CD4-positive, alpha-beta T cell treated with Interleukin-6 at 100 ng/mL for 8 hours (primary cell): ENCODE results near the gene SPTSSB.

Experiments
- DNase-seq: peaks from one replicate; pipeline ENCODE4 v3.0.0-alpha.2; 2020; ENCODE audit warnings: mixed read lengths, low spot score

The SPTSSB gene

GRCh38 chr3:161390200-161390599 is 18.9 kb upstream of the SPTSSB start:
- DNase-seq, result no peak

- DNase-seq, result no peak
Observed at GRCh38 chr3:161389445-161390035, 18.2 kb upstream of the SPTSSB start.

GRCh38 chr3:161388855-161389254 is 17.5 kb upstream of the SPTSSB start:
- DNase-seq, result no peak

DNA sequence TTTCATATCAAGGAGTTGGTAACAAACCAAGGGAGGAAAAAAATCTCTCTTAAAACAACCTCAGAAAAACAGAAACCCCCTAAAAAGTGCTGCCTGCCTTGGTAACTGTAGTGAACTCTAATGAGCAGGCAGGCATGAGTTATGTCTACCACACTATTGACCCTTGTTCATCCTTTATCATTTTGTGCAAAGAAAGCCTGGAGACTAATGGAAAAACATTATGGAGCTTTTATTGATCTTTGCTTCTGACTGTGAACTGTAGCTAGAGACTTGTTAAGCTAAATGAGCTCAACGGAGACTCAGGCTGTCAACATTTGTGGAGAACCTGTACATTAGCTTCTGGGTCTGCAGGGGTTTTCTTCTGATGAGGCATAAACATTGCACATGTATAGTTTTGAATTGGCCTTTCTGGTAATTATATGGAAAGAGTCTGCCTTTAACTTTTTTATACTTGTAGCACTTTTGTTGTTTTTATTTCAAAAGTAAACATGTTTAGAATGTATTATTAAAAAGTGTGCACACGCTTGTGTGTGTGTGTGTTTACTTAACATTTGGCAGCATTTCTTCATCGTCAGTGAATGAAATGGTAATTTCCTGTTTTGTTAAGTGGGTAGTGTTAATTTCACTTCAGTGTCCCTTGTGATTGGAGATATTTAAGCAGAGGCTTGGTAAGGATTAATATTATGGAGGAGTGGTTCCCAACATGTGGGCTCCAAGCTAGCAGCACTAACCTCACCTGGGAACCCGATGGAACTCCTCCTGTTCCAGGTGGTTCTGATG is 15.9 kb upstream of the SPTSSB start:
- no peak for DNase-seq

DNA sequence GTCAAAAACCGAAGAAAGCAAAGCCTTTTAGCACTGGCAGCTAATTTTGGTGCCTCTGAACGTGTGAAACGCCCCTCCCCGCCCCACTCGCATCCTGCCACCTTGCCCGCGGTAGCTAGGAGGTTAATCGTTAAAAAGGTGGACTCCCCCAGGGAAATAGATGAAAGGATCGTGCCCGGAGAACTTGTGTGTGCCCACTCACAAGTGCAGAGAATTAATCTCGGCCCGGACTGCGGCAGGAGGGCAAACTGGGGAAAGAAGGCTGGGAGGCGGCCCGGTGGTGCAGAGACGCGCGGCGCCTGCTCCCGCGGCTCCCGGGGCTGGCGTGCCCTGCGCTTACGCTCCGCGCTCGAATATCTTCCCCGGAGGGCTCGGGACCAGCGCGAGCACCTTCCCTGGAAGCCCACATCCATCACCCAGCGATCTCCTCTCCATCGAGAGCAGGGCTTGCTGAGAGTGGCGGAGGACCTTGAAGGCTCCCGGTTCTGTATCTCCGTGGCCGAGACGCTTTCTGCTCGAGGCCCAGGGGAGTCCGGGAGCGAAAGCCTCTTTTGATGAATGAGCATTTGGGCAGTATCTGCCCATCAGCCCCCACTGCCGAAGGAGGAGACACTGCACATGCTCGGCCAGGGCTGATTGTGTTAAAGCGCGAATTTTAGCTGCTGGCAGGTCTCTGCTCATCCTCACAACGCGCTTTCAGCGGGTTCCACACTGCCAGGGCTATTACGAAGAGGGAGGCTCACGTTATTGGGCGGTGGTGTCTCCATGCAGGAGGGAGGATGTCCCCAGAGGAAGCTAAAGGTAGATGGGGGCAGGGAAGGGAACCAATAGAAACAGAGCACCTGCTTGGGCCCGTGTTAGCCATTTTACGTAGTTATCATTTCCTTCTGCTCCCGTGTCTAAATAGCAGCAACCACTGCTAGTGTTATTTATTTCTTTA is 1.3 kb upstream of the SPTSSB start:
- DNase-seq, result peak; percentile 3

- no peak for DNase-seq
Observed at GRCh38 chr3:161369531-161369930, 1.8 kb downstream of the SPTSSB start.

GRCh38 chr3:161366094-161366493 is 5.2 kb downstream of the SPTSSB start:
- DNase-seq, result no peak

DNA sequence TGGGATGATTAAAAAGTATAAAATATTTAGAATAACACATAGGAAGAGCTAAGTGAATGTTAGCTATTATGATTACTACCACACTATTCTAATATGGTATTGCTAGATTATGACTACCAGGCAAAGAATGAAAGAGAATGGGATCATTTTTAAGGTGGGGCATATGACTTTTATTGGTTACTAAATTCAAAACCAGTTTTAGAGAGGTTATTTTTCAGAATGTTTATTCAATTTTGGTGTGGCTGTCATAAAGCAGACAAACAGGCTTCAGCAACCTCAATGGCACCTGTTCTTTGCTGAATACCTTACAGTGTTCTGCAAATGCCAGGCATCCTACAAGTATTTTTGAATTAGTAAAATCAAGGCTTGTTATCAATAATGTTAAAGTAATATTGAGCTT is 12.8 kb downstream of the SPTSSB start:
- no peak for DNase-seq

DNA sequence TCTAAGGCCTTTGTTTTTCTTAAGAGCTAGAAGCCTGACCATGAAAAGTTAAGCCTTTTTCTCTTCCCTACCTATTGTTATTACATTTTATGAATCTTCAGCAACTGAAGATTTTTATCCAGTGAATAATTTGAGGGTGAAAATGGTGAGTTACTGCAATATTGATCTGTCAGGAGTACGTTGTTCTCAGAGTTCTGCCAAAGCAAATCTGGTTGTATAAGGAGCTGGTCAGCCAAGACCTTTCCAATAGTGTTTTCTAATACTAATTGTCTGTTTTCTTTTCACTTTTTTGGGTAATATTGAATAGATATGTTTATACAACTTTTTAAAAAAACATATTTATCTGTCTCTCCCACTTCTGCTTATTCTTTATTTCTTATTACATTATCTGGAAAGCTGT is 15.0 kb downstream of the SPTSSB start:
- DNase-seq, result no peak

DNA sequence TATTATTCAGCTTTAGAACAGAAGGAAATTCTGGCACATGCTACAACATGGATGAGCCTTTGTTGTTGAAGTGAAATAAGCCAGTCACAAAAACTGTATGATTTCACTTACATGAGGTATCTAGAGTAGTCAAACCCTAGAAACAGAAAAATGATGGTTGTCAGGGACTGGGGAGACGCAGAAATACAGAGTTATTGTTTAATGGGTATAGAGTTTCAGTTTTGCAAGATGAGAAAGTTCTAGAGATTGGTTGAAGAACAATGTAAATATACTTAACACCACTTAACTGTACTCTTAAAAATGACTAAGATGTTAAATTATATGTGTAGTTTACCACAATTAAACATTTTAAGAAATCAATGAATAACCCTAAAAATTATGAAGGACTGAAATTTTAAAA is 15.8 kb downstream of the SPTSSB start:
- no peak for DNase-seq

DNA sequence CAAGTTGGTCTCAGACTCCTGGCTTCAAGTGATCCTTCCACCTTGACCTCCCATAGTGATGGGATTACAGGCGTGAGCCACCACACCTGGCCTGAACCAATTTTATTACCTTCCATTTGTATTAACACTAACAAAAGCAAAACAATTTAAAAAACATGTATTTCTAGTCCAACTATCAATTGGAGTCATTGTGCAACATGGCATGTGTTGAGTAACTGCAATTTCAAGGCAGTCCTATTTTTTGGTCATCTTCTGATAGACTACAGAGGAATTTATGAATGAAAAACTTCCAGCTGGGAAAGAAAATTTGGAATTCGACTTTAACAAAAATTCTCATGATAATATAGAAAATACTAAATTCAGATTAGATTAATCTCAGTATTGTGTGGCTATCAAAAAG is 16.8 kb downstream of the SPTSSB start:
- no peak for DNase-seq

DNA sequence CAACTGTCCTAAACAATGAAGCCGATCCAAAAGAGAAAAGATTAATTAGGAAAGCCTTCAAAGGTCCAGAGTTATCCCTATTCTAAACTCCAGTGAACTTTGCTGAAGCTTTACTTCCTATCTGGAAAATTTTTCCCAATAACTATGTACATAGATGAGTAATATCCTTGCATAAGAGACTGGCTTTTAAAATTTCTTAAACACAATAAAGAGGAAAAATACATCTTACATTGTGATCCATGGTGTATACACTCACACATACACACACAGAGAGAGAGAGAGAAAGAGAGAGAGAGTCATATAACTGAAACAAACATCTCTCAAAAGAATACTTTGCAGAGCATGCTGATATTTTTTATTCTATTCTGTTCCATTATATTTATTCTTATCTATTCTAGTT is 20.0 kb downstream of the SPTSSB start:
- no peak for DNase-seq

GRCh38 chr3:161350916-161351315 is 20.4 kb downstream of the SPTSSB start:
- DNase-seq, result no peak

DNA sequence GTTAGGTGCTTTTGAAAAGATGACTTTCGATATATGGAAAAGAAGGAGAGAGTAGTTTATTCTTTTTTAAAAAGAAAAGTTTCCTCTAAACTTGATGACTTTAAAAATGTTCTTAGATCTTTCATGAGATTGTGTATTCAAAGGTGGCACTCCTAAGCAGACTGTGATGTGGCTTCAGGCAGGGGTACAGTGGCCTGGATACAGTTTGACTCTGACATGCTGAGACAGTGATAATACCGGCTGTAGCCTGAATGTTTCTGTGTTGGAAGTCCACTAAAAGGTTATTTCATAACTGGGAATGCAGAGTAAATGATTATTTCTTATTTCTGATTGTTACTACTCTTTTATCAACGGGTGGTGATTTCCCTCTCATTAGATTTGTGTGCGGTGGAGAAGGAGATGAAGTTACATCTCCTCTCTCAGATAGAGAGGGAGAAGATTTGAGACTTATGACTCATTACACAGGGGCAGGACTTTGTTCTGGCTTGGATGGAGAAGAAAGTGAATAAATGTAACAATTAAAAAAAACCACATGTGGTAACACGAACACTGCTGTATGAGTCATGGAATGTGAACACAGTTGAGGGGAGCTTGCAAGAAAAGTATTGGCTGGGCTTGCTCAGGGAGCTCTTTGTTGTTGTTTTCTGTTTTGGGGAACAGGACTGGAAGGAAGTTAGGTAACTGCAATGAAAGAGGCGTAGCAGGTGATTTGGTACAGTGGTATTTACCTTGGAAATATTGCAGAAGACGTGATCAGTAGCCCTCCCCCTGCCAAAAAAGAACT is 21.6 kb downstream of the SPTSSB start:
- DNase-seq, result peak; percentile 62

DNA sequence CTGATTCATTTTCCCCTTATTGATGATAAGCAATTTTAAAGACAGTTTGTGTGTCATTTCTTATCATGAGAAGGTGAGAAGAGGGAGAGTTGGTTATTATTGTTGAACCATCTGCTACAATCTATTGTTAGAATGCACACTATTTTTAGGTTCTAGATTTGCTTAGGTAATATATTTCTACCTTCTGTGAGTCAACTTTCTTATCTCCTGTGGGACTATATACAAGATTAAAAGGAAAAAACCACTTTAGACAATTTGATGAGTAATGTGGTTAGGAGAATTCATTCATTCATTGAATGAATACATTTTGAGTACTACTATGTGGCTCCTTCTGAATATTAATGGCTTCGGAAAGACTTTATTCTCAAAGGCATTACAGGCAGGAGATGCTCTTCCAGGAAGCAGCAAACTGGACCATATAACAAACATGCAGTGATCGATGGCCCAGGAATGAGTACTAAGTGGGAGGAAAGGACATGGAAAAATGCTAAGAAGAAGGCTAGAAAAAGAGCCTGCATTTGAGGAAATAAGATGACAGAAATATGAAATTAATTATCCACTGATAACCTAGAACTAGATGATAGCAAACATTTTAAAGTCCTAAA is 22.4 kb downstream of the SPTSSB start:
- DNase-seq, result no peak

- no peak for DNase-seq
Observed at GRCh38 chr3:161347726-161348125, 23.6 kb downstream of the SPTSSB start.

GRCh38 chr3:161345023-161345422 is 26.3 kb downstream of the SPTSSB start:
- no peak for DNase-seq

DNA sequence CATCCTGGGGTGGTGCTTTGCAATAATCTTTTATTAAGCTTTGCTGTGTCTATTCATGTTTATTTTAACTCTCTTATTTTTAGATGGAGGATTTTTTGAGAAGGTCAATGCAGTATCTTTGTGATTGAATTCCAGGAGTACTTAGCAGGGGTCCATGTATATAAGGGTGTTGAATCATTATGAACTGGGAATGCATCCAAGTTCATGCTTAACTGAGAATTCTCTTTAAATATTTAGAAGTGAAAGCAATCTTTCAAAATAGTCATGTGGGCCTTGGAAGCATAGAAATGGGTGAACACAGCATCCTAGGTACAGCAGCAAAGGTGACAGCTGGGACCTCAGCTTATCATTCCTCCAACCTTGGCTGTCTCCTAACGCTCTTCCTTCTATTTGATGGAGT is 27.3 kb downstream of the SPTSSB start:
- DNase-seq, result no peak

GRCh38 chr3:161343540-161343939 is 27.8 kb downstream of the SPTSSB start:
- DNase-seq, result no peak

DNA sequence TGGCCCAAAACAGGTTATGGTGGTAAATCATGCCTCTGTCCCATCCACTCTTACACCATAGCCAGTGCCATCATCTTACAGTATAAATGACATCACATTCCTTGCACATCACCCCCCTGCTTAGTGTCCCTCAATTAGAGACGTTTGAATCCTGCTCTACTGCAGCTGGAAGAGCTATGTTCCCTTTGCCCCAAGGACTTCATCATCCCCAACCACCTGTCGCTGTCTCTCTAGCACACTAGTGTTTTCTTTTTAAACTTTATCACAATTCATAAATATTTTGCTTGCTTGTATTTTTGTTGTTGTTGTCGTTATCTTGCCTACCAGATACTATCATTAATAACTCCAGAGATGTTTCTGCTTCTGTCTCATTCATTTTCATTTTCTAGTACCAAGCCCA is 28.7 kb downstream of the SPTSSB start:
- DNase-seq, result no peak
